Hematopoietic multipotent progenitor cell treated with erythropoietin and hydrocortisone succinate and interleukin-3 and kit ligand, for 17 days (in vitro differentiated cells): ENCODE results near the gene KCNJ6.
"Not testable (repeated sequence)": the region's sequence is repeated elsewhere in the genome, so short reads cannot be mapped to it uniquely, and the experiment has no call there.

Experiments
- DNase-seq: peaks from one replicate; pipeline ENCODE4 v3.0.0-alpha.2; 2015; ENCODE audit warnings: low spot score

The KCNJ6 gene

DNA sequence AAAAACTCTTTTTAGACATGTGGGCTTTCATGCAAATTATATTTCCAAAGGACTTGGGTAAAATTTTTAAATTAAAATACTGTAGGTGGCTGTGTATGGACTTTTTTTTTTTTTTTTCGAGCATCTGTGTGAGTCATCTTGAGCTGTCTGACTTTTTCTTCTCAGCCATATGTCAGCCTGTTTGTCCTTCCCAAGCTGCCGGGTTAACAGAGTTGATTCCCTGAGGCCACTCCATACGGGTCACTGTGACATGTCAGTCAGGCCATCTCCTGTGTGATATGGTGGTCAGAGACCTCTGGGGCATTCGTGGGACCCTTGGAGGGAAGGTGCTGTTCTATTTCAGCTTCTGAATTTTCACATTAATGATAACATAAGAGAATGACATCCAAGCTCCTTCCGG lies 148.3 kb downstream of the KCNJ6 start:
- DNase-seq, result no peak

DNA sequence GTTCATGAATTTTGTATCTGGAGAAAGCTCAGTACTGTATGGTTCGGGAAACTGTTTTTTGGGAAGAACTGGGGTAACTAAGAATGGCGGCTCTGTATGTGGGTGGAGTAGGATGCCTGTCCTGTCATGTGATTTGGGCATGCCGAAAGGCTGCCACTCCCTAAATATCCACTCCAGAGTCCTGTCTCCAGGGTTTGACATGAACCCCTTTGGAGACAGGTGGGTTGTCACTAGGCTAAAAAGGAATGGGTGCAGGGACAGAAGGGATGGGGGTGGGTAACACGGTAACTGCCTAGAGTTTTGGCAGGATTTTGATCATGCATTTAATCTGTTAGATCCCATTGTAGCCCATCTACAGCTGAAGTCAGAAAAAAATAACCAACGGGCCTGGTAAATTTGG lies 150.1 kb downstream of the KCNJ6 start:
- no peak for DNase-seq

DNA sequence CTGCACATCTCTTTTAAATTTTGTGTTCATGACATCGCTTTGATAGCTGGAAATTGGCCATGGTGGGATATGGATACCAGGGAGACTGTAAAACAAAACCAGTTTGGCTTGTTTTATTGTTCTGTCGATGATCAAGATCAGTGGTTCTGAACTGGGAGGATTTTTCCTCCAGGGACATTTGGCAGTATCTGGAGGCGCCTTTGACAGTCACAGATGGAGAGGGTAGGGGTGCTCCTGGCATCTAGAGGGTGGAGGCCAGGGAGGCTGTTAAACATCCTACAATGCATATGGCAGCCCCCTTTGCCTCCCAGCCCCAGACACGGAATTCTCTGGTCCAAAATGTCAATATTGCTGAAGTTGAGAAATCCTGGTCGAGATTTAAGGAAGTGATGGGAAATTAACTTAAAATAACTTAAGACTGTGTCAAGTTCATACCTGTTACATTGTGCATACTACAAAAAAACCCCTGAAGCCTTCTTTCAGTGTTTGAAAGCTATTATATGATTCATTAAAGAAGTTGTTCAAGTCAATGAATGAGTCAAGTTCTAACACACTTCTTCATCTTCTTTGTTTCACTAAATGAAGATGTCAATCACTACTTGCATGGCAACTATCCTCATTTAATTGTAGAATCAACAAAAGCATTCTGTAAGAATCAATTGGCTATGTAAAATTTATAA lies 150.9 kb downstream of the KCNJ6 start:
- DNase-seq, result no peak

DNA sequence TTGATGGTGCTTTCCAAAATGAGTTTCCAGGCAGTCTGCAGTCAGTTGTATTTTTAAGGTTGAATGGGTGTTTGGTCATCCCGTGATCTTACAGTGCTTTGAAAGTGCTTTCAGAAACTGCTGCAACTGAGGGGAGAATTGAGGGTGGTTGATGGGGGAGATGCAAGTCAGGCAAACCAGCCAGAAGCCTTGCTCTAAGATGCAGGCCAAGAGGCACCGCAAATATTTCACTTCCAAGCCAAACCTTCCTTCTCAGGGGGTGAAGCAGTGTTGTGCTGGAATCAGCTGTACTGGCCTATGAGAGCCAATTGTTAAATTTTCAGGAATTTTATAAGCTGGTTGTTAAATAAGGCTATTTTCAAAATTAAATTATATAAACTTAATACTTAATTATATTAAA lies 151.6 kb downstream of the KCNJ6 start:
- no peak for DNase-seq

DNA sequence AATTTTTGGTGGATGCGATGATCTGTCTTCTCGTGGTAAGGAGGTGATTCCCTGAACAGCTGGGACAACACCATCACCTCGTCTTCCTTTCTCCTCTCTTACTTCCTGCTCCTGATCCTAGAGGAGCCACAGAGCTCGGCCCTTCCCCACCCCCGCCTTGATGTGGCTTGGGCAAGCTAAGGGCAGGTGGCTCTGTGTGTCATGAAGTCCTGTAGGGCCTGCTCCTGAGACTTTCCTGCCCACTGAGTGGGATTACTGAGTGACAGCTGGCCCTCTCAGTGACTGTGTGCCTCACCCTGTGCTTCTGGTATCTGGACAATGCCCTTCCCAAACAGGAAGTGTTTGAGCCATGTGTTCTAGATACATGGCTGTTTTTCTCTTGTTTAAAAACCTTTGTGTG lies 153.0 kb downstream of the KCNJ6 start:
- DNase-seq, result no peak

DNA sequence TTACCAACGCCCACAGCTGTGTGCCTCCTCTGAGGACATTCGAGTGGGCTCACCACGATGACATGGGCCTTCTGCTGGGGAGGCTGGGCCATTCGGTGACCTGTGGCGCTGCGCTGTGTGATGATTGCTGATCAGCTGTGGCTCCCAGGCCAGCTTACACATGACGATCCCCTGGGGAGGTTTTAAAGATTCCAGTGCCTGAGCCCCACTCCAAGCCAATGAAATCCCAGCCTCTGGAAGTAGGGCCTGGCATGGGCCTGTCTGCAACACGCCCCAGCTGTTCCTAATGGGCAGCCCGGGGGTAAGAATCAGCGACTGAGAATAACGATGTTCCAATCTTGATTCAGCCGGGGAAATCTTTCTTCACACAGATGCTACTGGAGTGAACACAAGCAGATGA lies 153.7 kb downstream of the KCNJ6 start:
- no peak for DNase-seq

DNA sequence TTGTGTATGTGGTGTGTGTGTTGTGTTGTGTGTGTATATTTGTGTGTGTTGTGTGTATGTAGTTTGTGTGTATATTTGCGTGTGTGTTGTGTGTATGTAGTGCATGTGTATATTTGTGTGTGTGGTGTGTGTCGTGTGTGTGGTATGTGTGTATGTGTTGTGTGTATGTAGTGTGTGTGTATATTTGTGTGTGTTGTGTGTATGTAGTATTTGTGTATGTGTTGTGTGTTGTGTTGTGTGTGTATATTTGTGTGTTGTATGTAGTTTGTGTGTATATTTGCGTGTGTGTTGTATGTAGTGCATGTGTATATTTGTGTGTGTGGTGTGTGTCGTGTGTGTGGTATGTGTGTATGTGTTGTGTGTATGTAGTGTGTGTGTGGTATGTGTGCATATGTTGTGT lies 154.9 kb downstream of the KCNJ6 start:
- DNase-seq, result not testable (repeated sequence)

DNA sequence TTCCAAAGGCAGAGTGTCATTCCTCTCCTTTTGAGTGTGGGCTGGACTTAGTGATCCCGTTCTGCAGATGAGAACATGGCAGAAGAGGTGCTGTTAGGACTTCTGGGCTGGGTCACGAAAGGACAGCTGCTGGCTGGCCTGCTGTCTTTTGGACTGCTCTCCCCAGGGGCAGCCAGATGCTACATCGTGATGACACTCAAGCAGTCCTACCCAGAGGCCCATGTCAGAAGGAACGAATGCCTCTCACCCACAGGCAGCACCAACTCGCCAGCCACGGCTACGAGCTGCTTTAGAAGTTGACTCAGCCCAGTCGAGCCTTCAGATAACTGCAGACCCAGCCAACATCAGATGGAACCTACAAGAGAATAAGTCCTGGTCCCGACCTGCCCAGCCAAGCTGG lies 156.5 kb downstream of the KCNJ6 start:
- DNase-seq, result no peak

DNA sequence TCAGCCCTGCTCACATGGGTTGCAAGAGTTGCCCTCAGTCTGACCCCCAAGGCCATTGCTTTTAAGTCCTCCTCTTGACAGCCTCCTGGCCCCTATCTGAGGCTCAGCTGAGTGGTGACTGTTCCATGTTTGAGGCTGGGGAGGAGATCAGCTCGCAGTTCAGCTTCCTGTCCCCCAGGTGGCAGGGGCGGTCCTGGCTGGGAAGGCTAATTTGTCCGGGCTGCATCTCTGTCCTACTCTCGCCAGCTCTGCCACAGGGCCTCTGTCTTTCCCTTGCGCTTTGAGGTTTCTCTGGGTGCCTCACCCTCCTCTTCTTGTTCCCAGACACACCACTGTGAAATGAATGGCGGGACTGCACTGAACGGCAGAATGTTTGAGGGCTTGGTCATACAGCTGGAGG lies 157.3 kb downstream of the KCNJ6 start:
- no peak for DNase-seq

DNA sequence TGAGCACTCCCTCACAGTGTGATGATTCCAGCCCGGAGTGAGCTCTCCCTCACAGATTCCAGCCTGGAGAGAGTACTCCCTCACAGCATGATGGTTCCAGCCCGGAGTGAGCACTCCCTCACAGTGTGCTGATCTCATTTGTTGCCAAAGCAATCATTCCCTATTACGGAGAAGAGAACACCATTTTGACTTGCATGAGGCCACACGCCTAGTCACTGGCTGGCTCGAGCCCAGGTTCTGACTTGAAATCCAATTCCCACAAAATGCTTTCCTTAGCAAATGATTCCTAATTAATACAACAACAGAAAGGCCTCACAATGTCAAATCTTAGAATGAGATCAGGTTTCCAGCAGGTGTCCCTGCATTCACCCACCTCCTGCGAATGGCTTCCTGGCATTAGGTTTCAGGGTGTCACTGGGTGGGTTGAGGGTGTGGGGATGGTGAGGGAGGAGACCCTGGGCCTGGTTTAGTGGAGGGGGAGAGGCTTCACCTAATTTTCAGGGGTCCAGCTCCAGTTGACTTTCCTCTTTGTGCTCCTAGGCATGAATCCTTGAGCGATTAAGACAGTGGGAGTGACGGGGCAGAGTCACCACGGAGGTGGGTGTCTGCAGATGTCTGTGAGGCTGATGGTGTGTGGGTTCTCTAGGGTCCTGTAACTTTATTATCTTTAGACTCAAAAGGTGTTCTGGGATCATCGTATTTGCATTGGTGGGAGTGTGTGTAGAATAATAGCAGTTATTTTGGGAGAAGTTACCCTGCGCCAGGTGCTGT lies 158.5 kb downstream of the KCNJ6 start:
- no peak for DNase-seq

DNA sequence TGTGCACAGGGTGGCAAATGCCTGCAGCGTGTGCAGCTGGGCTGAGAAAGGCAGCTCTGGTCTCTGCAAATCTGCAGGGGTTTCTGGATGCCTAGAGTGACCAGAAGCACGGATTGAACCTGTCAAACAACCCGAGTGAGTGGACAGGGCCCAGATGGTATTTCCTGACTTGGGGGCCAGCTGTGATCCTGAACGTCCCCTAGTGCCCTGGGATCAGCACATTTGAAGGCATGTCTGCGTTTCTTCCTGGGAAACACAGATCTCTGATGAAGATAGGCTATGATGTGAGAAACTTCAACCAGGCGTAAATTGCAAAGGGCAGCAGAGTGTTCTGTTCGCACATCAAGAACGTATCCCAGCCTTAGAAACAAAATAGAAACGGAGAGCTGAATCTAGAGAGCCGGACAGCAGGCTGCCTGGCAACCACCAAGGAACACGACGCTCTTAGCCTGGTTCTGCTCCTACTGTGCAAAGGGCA lies 163.1 kb downstream of the KCNJ6 start:
- DNase-seq, result no peak

DNA sequence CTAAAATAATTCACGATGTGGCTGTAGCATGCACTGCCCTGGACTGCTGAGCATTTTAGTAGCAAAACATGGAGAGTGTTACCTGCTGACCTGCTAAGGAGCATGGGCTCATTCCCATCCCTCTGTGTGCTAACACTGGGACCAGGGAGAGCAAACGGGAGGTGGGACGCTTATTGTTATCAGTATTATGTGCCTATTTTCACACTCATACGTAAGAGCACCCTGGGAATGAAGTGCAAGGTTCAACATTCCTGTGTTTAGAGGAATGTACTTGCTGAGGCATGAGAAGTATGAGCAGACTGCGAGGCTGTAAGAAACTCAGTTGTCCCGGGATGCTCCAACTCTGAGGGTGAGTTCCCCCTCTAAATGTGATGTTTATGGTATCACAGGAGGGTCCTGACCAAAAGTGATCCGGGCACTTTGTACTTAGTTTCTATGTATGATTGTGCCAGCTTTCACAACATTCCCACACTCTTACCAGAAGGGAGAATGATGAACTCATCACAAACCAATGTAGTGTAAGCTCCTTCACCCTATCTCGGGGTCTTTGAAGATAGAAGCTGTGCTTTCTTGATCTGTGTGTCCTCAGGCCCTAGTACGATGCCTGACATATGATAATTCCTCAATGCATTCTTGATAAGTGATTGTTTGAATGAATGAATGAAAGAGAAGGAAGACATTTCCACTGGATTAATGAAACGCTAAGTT lies 164.8 kb downstream of the KCNJ6 start:
- no peak for DNase-seq

DNA sequence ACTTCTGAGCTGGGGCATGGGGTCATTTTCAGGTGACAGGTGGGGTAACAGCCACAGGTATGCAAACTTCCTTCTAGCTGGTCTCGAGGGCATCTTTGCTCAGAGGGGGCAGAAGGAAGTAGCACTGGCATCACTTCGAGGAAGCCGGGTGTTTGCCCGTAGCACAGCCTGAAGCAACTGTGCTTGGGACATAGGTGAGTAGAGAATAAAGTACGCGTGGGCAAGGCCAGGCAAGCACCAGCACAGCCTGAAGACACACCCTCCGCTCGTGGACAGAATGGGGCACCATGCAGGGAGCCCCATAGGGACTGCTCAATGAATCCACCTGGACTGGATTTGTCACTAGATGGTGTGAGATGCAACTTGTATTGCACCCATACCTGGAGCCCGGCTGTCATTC lies 167.1 kb downstream of the KCNJ6 start:
- DNase-seq, result no peak

DNA sequence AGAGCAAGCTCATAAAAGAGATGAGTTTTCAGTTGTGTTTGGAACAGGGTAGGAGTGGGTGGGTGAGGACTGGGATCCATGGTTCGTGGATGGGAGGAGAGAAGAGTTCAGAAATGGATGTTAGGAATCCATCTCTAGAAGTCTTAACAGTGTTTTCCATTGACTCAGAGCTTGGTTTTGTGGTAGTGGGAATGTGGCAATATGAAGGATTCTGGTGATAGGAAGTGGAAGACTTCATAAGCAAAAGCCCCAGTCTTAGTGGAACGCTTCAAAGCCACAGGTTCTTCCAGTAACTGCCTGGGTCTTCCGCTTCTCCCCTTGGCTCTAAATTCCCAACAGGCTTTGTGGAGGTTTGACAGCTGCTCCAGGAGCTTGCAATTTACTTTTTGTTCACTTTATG lies 167.9 kb downstream of the KCNJ6 start:
- DNase-seq, result no peak

DNA sequence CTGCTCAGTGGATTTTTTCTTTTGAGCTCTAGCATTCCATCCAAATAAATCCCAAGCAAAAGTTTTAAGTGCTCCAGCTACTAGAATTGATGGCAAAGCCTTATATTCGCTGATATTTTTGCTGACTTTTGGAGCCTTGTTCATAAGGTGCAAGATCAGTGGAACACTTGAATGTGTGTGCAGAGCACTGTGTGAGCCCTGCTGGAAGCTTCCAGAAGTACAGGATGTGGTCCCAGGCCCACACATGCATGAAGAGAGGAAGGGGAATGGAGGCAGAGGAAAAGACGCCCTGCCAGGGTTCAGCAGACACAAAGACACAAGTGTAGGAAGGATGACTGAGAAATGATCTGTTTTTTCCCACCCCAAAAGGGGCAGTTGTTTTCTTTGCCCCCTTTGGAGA lies 169.4 kb downstream of the KCNJ6 start:
- no peak for DNase-seq

DNA sequence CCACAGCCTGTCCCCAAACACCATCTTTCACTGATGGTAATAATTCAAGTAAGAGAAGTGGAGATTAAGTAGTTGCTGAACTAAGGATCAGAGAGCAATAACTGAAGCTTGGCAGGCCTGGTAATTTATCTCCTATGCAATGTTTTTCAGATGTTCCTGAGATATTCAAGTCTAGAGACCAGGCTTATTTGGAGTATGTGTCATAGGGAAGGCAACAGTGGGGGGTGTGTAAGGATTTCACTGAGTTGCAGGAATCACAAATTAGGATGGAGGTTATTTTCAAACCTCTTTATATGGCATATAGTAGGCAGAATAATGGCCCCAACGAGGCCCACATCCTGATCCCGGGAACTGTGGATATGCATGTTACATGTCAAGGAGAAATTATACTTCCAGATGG lies 171.7 kb downstream of the KCNJ6 start:
- no peak for DNase-seq

DNA sequence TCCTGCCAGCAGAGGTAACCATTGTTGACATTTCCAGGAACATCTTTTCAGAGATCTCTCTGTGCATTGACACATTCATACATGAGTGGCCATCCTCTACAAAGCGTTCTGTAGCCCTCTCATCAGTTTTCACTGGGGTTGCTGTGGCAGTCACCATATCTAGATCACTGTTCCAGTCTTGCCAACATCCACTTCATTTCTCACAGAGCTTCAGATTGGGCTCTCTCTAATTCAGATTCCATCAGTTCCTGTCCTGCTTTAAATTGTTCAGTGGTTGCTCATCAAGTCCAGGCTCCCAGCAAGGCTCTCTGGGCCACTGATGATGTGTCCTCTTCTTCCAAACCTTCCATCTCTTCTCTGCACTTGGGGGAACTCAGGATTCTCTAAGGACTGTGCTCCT lies 173.7 kb downstream of the KCNJ6 start:
- DNase-seq, result no peak

DNA sequence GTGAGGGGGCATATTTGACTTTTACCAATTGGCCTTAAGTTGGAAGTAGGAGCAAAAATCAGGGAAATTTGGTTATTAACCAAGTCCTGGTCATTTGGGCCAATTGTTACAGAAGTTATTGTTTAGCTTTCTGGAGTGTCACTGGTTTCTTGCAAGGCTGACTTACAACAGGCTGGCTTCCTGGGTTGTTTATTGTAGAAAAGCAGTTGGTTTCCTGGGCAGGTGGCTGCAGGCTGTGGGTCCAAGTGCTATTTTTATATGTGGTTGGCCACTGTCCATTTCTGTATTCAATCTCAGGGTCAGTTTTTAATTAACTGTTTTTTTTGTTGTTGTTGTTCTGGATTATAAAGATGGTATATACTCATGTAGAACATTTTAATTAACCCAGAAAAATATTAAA lies 174.1 kb downstream of the KCNJ6 start:
- no peak for DNase-seq

DNA sequence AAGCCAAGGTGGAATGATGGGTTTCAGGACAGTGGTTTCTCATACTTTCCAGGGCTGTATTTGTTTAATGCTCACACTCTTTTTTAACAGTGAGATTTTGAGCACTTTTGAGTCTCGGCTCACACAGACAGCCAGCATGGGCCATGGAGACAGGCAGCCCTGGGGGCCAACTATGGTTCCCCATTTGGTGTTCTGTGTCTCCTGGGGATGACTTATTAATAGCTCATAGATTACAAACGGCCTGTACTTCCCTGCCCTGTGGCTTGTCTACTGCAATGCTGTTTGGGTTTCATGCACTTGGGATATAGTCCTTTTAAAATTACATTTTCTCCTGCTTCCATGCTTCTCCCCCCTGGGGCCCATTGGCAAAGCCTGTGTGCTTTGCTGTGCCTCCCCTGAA lies 178.3 kb downstream of the KCNJ6 start:
- DNase-seq, result no peak

DNA sequence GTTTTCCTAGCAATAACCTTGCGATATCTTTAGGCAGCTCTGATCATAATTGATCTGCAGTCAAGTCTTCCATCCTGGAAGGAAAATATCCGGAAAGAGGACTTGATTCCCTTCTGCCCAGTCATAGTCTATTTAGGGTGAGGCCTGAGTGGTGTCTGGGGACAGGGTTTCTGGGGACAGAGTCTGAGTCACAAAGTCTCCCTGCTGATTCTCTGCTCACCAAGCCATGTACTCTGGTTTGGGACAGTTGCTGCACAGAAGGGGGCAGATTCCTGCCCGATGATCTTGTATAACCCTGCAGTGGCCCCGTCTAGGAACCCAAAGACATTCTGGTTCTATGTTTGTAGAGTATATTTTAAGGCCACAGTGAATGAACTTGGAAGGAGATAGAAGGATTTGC lies 178.8 kb downstream of the KCNJ6 start:
- DNase-seq, result no peak

DNA sequence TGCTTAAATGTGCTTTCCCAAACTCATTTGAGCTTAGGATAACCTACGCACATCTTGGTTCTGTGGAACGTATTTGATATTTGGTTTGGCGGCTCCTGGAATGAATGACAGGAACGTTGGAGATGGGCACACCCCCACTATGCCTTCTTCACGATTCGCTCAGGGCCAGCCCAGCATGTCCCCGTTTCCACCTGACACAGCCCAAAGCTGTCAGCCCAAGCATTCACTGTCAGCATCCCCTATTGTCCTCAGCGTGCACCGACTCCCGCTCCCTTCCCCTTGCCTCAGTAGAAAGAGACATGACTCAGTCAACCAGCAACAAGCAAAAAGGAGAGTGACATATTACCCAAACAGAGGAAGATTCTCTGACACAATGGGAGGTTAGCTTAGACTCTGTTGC lies 181.4 kb downstream of the KCNJ6 start:
- no peak for DNase-seq

DNA sequence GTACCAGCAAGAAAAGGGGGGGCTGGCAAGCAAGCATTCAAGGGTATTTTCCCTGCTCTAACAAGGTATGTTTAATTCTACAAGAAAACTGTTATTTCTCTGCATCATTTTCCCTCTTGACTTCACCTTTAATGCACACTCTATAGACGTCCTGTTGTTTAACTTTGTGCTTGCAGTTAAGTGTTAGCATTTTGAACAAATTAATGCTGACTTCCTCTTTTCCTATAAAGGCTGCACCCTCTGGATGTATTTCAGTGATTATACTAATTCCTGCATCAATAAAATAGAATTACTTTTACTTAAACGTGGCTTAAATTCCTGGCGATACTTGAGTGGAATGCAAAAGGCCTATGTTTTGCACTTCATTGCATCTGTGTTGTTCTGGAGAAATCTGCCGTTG lies 183.3 kb downstream of the KCNJ6 start:
- no peak for DNase-seq

DNA sequence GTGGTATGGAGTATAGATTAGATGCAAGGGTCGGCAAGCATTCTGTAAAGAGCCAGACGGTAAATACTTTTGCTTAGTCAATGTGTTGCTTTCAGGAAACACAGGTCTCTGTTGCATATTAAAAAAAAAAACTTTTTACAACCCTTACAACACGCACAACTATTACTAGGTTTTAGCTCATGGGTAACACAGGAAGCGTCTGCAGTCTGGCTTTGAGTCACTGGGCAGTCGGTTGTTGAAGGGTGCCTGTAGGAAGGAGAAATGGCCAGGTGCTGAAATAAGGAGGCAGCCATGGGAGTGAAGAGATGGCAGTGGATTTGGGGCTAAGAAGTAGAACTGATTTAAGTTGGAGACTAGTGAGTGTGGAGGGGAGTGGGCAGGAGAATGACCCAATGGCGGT lies 192.1 kb downstream of the KCNJ6 start:
- DNase-seq, result no peak
